Measurements from ENCODE around the gene MAGEA8.
"Not testable (repeated sequence)": the region's sequence is repeated elsewhere in the genome, so short reads cannot be mapped to it uniquely, and the experiment has no call there.

The MAGEA8 gene

GRCh38 chrX:149881081-149881711 is at the start of gene MAGEA8:
TSS of gene MAGEA8 (plus strand) at chrX:149881183. CDS start at chrX:149884273, 3,090 bp downstream.
- DNase-seq: no peak

- no peak for DNase-seq
Observed at GRCh38 chrX:149831473-149831872, 49.5 kb upstream of the MAGEA8 start.

- not testable (repeated sequence) for DNase-seq
Observed at GRCh38 chrX:149836728-149837127, 44.3 kb upstream of the MAGEA8 start.

DNA sequence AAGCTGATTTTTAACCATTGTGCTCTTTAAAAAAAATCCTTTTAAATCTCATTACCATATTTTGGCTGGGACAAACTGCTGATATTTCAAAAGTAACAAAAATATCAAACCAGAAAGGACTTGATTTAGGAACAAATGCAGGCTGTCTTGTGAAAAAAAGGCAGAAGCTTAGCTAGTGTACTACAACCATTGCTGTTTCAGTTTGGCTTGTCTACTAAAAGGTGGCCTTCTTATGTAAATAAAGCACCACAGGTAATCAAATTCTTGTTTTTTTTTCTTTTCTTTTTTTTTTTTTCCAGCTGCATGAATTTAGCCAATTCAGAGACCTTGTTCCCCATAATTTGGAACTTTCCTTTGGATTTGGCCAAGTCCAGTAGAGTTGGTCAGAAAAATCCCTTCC is 43.8 kb upstream of the MAGEA8 start:
- no peak for DNase-seq

DNA sequence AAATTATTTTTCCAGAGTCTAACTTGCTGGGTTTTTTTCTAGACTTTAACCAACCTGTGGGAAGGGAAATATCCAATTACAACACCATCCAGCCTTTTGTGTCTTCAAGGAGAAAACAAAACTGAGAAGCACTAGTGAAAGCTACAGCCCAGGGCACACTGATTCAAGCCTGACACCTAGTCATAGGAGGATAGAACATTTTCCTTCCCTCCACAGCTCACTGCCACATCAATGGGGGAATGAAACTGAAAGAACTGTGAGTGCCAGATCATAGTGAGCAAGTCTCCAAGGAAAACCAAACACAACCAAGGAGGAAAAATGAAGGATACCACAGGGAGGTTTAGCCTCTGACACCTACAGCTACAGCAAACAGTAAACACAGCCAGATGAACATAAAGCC is 43.3 kb upstream of the MAGEA8 start:
- DNase-seq: no peak

DNA sequence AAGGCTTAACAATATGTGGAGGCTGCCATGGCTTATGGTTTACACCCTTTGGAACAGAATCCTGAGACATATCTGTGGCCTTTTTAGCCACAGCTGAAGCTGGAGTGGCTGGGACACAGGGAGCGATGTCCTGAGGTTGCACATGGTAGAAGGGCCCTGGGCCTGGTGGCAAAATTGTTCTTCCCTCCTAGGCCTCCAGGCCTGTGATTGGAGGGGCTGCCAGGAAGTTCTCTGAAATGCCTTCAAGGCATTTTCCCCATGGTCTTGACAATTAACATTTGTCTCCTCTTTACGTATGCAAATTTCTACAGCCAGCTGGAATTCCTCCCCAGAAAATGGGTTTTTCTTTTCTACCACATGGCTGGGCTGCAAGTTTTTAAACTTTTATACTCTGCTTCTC is 39.1 kb upstream of the MAGEA8 start:
- no peak for DNase-seq

GRCh38 chrX:149845385-149845784 is 35.6 kb upstream of the MAGEA8 start:
- DNase-seq: no peak

GRCh38 chrX:149846789-149847188 is 34.2 kb upstream of the MAGEA8 start:
- DNase-seq: no peak

- no peak for DNase-seq
Observed at GRCh38 chrX:149848855-149849254, 32.1 kb upstream of the MAGEA8 start.

DNA sequence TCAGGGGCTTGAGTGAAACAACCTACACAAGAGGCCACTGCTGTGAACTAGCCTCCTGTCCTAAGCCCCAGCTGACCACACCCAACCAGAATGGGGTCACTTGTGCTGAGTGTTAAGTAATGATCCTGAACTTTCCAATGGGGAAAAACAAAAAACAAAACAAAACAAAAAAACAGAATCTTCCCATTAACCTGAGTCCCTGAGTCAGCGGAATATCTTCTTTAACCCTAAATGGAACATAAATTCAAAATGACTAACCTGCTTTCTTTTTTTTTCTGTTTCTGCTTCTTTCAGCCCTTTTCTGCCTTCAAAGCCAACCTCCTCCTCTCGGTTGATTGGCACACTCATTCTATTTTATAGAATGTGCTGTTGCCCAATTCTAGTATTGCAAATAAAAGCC is 31.2 kb upstream of the MAGEA8 start:
- no peak for DNase-seq

DNA sequence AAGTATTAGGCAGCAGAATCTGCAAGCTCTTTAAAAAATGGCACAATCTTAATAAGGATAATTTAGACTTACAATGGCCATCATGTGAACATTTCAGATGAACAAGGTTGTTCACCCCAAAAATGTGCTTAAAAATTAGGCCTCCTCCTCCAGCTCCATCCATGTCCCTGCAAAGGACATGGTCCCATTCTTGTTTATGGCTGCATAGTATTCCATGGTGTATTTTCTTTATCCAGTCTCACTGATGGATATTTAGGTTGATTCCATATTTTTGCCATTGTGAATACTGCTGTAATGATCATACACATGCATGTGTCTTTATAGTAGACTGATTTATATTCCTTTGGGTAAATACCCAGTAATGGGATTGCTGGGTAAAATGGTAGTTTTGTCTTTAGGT is 29.1 kb upstream of the MAGEA8 start:
- no peak for DNase-seq

DNA sequence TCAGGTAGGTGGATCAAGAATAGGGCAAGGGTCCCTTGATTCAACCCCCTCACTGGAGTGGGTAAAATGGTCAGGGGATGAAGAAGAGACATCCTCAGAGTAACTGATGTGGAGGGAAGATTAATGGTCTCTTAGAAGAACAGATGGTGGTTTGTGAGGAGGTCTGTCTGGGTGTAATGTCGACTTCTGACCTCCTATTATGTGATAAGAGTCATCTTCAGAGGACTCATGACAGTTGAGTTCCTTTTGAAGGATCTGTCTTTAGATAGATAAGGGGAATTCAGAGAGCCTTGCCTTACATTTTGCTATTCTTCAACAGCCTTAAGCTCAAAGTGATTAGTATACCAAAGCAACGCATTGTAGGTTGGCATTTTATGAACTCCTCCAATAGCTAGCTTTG is 27.1 kb upstream of the MAGEA8 start:
- DNase-seq: no peak

GRCh38 chrX:149858592-149858991 is 22.4 kb upstream of the MAGEA8 start:
- no peak for DNase-seq

GRCh38 chrX:149860445-149860844 is 20.5 kb upstream of the MAGEA8 start:
- no peak for DNase-seq

GRCh38 chrX:149865390-149865789 is 15.6 kb upstream of the MAGEA8 start:
- DNase-seq: no peak

DNA sequence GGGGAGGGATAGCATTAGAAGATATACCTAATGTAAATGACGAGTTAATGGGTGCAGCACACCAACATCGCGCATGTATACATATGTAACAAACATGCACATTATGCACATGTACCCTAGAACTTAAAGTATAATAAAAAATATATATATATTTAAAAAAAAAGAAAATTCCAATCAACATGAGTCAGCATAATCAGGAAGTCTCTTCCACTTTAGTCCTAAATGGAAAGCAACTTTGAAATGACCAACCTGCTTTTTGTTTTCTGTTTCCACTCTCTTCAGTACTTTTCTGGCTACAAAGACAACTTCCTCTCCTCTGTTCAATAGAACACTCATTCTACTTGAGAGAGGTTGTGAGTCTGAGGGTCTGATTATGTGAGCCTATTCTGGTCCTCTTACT is 13.5 kb upstream of the MAGEA8 start:
- DNase-seq: no peak

DNA sequence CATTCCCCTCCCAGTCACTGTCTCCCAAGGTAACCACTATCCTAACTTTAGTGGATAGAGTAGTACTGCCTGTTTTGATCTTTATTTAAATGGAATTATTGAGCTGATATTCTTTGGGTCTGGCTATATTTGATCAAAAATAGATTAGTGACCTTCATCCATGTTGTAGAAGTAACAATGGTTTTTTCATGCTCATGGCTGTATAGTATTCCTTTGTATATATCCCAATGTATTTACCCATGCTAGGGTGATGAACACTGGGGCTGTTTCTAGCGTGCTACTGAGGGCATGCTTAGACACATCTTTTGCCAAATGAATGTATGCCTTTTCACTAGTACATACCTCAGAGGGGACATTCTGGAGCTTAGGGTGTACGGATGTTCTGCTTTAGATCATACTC is 10.1 kb upstream of the MAGEA8 start:
- no peak for DNase-seq

GRCh38 chrX:149871433-149871832 is 9.6 kb upstream of the MAGEA8 start:
- no peak for DNase-seq

DNA sequence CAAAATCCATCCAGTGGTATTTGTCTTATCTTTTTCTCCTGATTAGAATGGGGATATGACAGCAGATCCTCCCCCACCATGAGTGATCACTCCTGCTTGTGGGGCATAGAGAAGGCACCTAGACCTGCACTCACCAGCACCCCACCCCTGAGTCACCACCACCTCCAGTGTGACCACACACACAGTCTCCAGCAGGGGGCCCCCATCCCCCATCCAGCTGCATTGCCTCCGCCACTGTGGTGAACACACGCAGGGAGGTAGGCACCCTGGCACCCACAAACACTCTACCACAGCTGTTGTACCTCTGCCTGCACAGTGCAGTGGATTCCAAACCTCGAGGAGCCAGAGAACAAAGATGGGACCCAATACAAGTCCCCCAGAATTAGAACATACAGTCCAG is 9.0 kb upstream of the MAGEA8 start:
- DNase-seq: no peak

- no peak for DNase-seq
Observed at GRCh38 chrX:149877157-149877556, 3.8 kb upstream of the MAGEA8 start.

- DNase-seq: no peak
Observed at GRCh38 chrX:149877636-149878035, 3.3 kb upstream of the MAGEA8 start.

- DNase-seq: not testable (repeated sequence)
Observed at GRCh38 chrX:149890828-149891227, 9.8 kb downstream of the MAGEA8 start.

GRCh38 chrX:149898554-149898953 is 17.6 kb downstream of the MAGEA8 start:
- DNase-seq: no peak

DNA sequence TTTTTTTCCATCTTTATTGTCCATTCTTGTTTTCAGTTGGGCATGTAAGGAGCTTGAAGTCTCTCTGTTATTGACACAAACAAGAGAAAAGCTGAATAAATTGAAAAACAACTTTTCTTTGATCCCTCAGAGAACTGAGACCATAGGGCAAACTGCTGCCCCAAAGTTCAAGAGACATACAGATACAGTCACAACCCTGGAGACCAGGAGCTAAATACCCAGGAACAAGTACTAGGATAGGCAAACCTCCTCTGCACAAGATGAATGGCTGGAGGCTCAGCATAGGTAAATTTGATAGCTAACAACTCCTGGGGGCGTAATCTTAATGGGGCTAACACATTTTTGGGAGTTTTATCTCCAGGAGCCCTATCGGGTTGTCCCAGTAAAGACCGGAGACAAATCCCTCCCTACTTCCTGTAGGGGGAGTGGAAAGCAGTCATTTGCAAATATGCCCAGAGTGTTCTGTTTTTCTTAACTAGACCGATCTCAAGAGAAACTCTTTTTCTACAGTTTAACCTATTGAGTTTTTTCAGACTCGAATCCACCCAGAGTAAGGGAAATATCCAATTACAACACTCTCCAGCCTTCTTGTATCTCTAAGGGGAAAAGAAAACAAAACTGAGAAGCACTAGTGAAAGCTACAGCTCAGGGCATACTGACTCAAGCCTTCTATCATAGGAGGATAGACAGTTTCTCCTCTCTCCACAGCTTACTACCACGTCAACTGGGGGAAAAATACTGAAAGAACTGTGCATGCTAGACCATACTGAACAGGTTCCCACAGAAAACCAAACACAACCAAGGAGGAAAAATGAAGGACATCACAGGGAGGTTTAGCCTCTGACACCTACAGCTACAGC is 23.1 kb downstream of the MAGEA8 start:
- DNase-seq: no peak

- DNase-seq: no peak
Observed at GRCh38 chrX:149908308-149908707, 27.3 kb downstream of the MAGEA8 start.
